IMR-90 (cell line): ENCODE data around the gene THRA. TPM values are rescaled to one million over a fixed set of nuclear protein-coding genes. Genes with fewer than 3 reads are reported as not detected.
A peak's percentile ranks its signal among the peaks of the same experiment; 100 is the strongest.

Source experiments
- ATAC-seq: fragments of 200-7000 bp; cut with Tn5 transposase; 2 replicates; pipeline ENCODE4 v1.9.1; 2020; ENCODE audit warnings: low read depth, mild to moderate bottlenecking, moderate library complexity
- BruUV-seq: library from RNA; stranded (reverse); fragments of 400-500 nt; replicated peaks from 2 replicates; lab custom pipeline; 2021; lab: Mats Ljungman, UMichigan
- CTCF ChIA-PET: fragments of 300-600 bp; formaldehyde crosslinking; extraction: SDS; loops from one replicate; lab custom pipeline; 2021; ENCODE audit warnings: antibody characterized with exemption; lab: Yijun Ruan, JAX
- POLR2A ChIA-PET: fragments of 300-600 bp; sonication (Branson Sonifier 250); formaldehyde crosslinking; loops from one replicate; lab custom pipeline; 2022; ENCODE audit warnings: antibody characterized with exemption; ENCODE audit not compliant: unreplicated experiment; lab: Charles Lee
- DNase-seq: peaks from one replicate; pipeline ENCODE4 v3.0.0; 2013
- H2AFZ ChIP-seq: replicated peaks from 2 replicates; pipeline ENCODE3; 2013; ENCODE audit warnings: low read length, mild to moderate bottlenecking; ENCODE audit not compliant: poor library complexity
- H2AK5ac ChIP-seq: 2 replicates; pipeline ENCODE4 v1.6.1; 2013; ENCODE audit warnings: low read depth, low read length, inconsistent platforms
- H2AK9ac ChIP-seq: replicated peaks from 2 replicates; pipeline ENCODE3; 2013; ENCODE audit warnings: mild to moderate bottlenecking, low read depth, low read length, moderate library complexity; ENCODE audit not compliant: poor library complexity
- H2BK120ac ChIP-seq: 2 replicates; pipeline ENCODE4 v1.6.1; 2013; ENCODE audit warnings: low read depth, low read length, inconsistent platforms
- H2BK15ac ChIP-seq: 3 replicates; pipeline ENCODE4 v1.6.1; 2013; ENCODE audit warnings: low read depth, low read length, inconsistent platforms
- H2BK20ac ChIP-seq: 2 replicates; pipeline ENCODE4 v1.6.1; 2013; ENCODE audit warnings: low read depth, mild to moderate bottlenecking, inconsistent platforms, low read length, moderate library complexity
- H2BK5ac ChIP-seq: 2 replicates; pipeline ENCODE4 v1.6.1; 2013; ENCODE audit warnings: mild to moderate bottlenecking, low read depth, low read length, inconsistent platforms; ENCODE audit not compliant: poor library complexity, severe bottlenecking
- H3K14ac ChIP-seq: replicated peaks from 2 replicates; pipeline ENCODE4 v1.6.1; 2013; ENCODE audit warnings: low read depth, low read length, inconsistent platforms
- H3K18ac ChIP-seq: 2 replicates; pipeline ENCODE4 v1.6.1; 2013; ENCODE audit warnings: low read depth, low read length, control low read depth
- H3K23ac ChIP-seq: 2 replicates; pipeline ENCODE4 v1.6.1; 2013; ENCODE audit warnings: low read depth, low read length, inconsistent platforms
- H3K27ac ChIP-seq: 2 replicates; pipeline ENCODE4 v1.5.1; 2013; ENCODE audit warnings: mild to moderate bottlenecking, control low read depth, low read length; ENCODE audit not compliant: insufficient read depth
- H3K27me3 ChIP-seq: 2 replicates; pipeline ENCODE4 v1.6.1; 2013; ENCODE audit warnings: low read length; ENCODE audit not compliant: control insufficient read depth, insufficient read depth
- H3K36me3 ChIP-seq: 2 replicates; pipeline ENCODE4 v1.6.1; 2013; ENCODE audit warnings: low read length, mixed read lengths; ENCODE audit not compliant: control insufficient read depth, insufficient read depth
- H3K4ac ChIP-seq: 2 replicates; pipeline ENCODE4 v1.6.1; 2013; ENCODE audit warnings: low read depth, low read length, inconsistent platforms
- H3K4me1 ChIP-seq: 2 replicates; pipeline ENCODE4 v1.6.1; 2013; ENCODE audit warnings: low read length, mixed read lengths; ENCODE audit not compliant: control insufficient read depth, insufficient read depth
- H3K4me2 ChIP-seq: 2 replicates; pipeline ENCODE4 v1.6.1; 2013; ENCODE audit warnings: low read depth, mild to moderate bottlenecking, control low read depth, low read length, moderate library complexity
- H3K4me3 ChIP-seq: 2 replicates; pipeline ENCODE4 v1.5.1; 2013; ENCODE audit warnings: low read depth, mild to moderate bottlenecking, control low read depth, low read length, moderate library complexity; ENCODE audit not compliant: insufficient read depth
- H3K56ac ChIP-seq: 2 replicates; pipeline ENCODE4 v1.6.1; 2013; ENCODE audit warnings: low read length, inconsistent platforms; ENCODE audit not compliant: insufficient read depth; ENCODE audit errors: extremely low read depth
- H3K79me1 ChIP-seq, 2 experiments: 2 replicates each; pipeline ENCODE4 v1.6.1; 2013; ENCODE audit warnings: low read length in 2 of 2, inconsistent platforms in 1 of 2, low read depth in 1 of 2
- H3K9ac ChIP-seq: 2 replicates; pipeline ENCODE4 v1.6.1; 2013; ENCODE audit warnings: low read depth, low read length, control low read depth
- H3K9me1 ChIP-seq: 2 replicates; pipeline ENCODE4 v1.6.1; 2013; ENCODE audit warnings: low read length, inconsistent platforms; ENCODE audit not compliant: insufficient read depth
- H3K9me3 ChIP-seq: 2 replicates; pipeline ENCODE4 v1.6.1; 2013; ENCODE audit warnings: low read length; ENCODE audit not compliant: control insufficient read depth, insufficient read depth
- H4K20me1 ChIP-seq: 2 replicates; pipeline ENCODE4 v1.6.1; 2013; ENCODE audit warnings: low read length, inconsistent platforms; ENCODE audit not compliant: insufficient read depth
- H4K5ac ChIP-seq: 2 replicates; pipeline ENCODE4 v1.6.1; 2013; ENCODE audit warnings: mild to moderate bottlenecking, low read depth, low read length, control low read depth
- H4K8ac ChIP-seq, 2 experiments: 2 replicates each; pipeline ENCODE4 v1.6.1; 2013; ENCODE audit warnings: low read depth in 2 of 2, low read length in 2 of 2, control low read depth in 1 of 2, inconsistent platforms in 1 of 2
- H4K91ac ChIP-seq: 2 replicates; pipeline ENCODE4 v1.6.1; 2013; ENCODE audit warnings: low read depth, low read length, inconsistent platforms; ENCODE audit not compliant: insufficient read depth
- MAZ ChIP-seq: IDR thresholded peaks from 2 replicates; pipeline ENCODE4 v1.6.1; 2012; ENCODE audit warnings: low read depth, mild to moderate bottlenecking, low read length, improper control_type of control experiment, moderate library complexity, borderline replicate concordance
- WGBS, 2 experiments: methylation state at CpG; one replicate each; pipeline versions ENCODE4 v1.1.5 to v1.1.7; 2013; ENCODE audit warnings: missing lambda C conversion rate in 2 of 2; ENCODE audit not compliant: insufficient read length in 1 of 2; ENCODE audit errors: extremely low coverage in 2 of 2; 5-methylcytosine and 5-hydroxymethylcytosine counted together
- dilution Hi-C: fragments of 300-500 bp; cut with HindIII; formaldehyde crosslinking; loops from one replicate; pipeline ENCODE4 v1.14.3; 2018; ENCODE audit warnings: low sequenced_read_pairs; ENCODE audit not compliant: unreplicated experiment
- in situ Hi-C: fragments of 300-500 bp; cut with MboI; formaldehyde crosslinking; loops from 3 replicates; pipeline ENCODE4 v1.14.3; 2019; ENCODE audit warnings: low sequenced_read_pairs, inconsistent platforms, mixed read lengths
- intact Hi-C: fragments of 100-400 bp; cut with micrococcal nuclease; formaldehyde crosslinking; loops from 2 replicates; pipeline ENCODE4 v1.10.0; 2022
- polyA plus RNA-seq, 3 experiments: library from polyadenylated mRNA; depleted of rRNA; stranded (reverse); fragments of >200 nt; gene quantifications; 2 replicates each; pipeline ENCODE4 v1.2.3, GENCODE V29; 2012; ENCODE audit warnings: low replicate concordance in 1 of 3
- total RNA-seq: library from RNA; depleted of rRNA; stranded (reverse); fragments of >200 nt; gene quantifications from 2 replicates; pipeline ENCODE4 v1.2.3, GENCODE V29; 2012
- TF ChIP-seq, protein P1 (sequence below): fragments of 150-350 bp; IDR thresholded peaks from 2 replicates; pipeline ENCODE4 v1.6.1; 2016; ENCODE audit warnings: low read depth, mild to moderate bottlenecking, low read length, moderate library complexity, borderline replicate concordance

The THRA gene
- total and polyA plus RNA-seq, 2 of the 4 experiments (the other 2 are of a cell fraction), result 22.0 to 23.4 TPM

DNA sequence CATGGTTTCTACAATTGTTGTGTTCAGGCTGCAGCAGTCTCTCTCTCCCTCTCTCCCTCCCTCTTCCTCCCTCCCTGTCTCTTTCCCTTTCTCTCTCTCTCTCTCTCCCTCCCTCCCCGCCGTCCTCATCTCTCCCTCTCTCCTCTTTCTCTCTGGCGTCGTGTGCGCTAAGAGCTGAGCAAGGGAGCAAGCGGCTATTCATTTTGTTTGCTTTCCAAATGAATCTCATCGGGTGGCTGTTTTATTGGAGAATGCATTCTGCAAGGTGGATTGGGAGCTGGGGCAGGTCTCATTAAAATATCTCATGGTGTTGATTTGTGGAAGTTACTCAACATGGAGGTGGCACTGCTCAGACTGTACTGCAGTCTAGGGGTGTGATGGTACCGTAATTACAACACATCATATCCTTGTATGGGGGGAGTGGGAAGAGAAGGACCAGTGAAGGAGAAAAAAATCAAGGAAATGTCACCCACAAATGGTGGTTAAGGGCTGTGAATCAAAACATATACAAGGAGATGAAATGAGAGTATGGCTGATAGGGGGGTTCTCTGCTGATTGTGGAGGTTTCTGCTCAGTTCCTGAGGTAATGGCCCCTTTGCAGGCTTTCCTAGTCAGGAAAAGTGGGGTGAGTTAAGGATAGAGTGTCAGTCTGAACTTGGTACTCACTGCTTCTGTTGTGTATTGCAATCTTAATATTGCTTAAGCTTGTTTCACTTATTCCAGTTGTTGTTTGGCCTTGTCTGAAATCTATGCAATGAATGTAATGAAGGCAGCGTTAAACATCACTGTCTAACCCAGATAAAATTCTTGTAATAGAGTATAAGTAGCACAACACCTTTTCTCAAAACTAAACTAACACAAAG is 61.7 kb downstream of the THRA start:
- peak overlapping the region; percentile 33 for H3K23ac ChIP-seq
- ATAC-seq, result no peak
- peaks cover 23% of the 10 kb centered on the region for H3K36me3 ChIP-seq
- TF ChIP-seq, protein P1, sequence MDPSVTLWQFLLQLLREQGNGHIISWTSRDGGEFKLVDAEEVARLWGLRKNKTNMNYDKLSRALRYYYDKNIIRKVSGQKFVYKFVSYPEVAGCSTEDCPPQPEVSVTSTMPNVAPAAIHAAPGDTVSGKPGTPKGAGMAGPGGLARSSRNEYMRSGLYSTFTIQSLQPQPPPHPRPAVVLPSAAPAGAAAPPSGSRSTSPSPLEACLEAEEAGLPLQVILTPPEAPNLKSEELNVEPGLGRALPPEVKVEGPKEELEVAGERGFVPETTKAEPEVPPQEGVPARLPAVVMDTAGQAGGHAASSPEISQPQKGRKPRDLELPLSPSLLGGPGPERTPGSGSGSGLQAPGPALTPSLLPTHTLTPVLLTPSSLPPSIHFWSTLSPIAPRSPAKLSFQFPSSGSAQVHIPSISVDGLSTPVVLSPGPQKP, result no peak
- peak; percentile 76; the same call in 1 of the 2 replicates for TF ChIP-seq MAZ
- peak overlapping the region; percentile 98 for H3K14ac ChIP-seq
- no peak overlapping the region for H3K18ac ChIP-seq
- H4K8ac ChIP-seq, result no peak overlapping the region
- H3K9me3 ChIP-seq, result no peaks in the 10 kb centered on the region
- BruUV-seq, result no TSS peak
- H4K20me1 ChIP-seq, result peaks cover 39% of the 10 kb centered on the region
- H2AK9ac ChIP-seq, result no peak overlapping the region
- peak overlapping the region; percentile 0; the same call in 1 of the 2 replicates for H2AK5ac ChIP-seq
- peak overlapping the region; percentile 74 for H3K27ac ChIP-seq
- peak overlapping the region; percentile 97 for H2BK5ac ChIP-seq
- H2AFZ ChIP-seq, result no peak overlapping the region
- in situ Hi-C loops, result no loop called here
- no CpG with 5 or more reads among the region's 9 CpGs for WGBS, 2 experiments
- H3K56ac ChIP-seq, result peak overlapping the region; percentile 71; the same call in 1 of the 2 replicates
- peak; percentile 48 for DNase-seq
- peak overlapping the region; percentile 87 for H3K9ac ChIP-seq
- no peak overlapping the region for H4K5ac ChIP-seq
- peak overlapping the region; percentile 27; the same call in 1 of the 2 replicates for H3K4ac ChIP-seq
- no peak overlapping the region for H2BK15ac ChIP-seq
- CTCF ChIA-PET, result interaction anchor here (0.6 to 1.8 kb wide), 4 partner anchors 11 to 170 kb away, joined by 3 to 11 read pairs (median 6); no protein-coding TSS in a partner anchor
- dilution Hi-C loops, result no loop called here
- H3K79me1 ChIP-seq, result peaks cover 13 to 55% of the 10 kb centered on the region in 2 experiments
- no peak overlapping the region for H2BK120ac ChIP-seq
- peaks cover 3% of the 10 kb centered on the region for H3K9me1 ChIP-seq
- intact Hi-C loops, result no loop called here
- H4K91ac ChIP-seq, result no peak overlapping the region
- H2BK20ac ChIP-seq, result no peak overlapping the region
- POLR2A ChIA-PET, result interaction anchor here (0.6 to 1.3 kb wide), 3 partner anchors 11 to 145 kb away, joined by 3 to 5 read pairs (median 4); partner anchors contain the start of gene MED24
- H3K27me3 ChIP-seq, result no peaks in the 10 kb centered on the region
- peak overlapping the region; percentile 89 for H3K4me2 ChIP-seq
- peak overlapping the region; percentile 93 for H3K4me3 ChIP-seq
- peaks cover 4% of the 10 kb centered on the region for H3K4me1 ChIP-seq
